Raji (cell line): Measurements from ENCODE around the gene NEGR1.

ENCODE experiments used
- POLR2A ChIP-seq: IDR thresholded peaks from 2 replicates; pipeline ENCODE4 v1.6.1; 2011; ENCODE audit warnings: low read depth, low read length, control low read depth; ENCODE audit not compliant: insufficient read depth

The NEGR1 gene

GRCh38 chr1:71967670-71968069, 314.7 kb downstream of the NEGR1 start:
- TF ChIP-seq POLR2A: no peak

GRCh38 chr1:71964188-71964587, 318.2 kb downstream of the NEGR1 start:
- TF ChIP-seq POLR2A: no peak

GRCh38 chr1:71956613-71957285, 325.6 kb downstream of the NEGR1 start:
- TF ChIP-seq POLR2A: no peak

DNA sequence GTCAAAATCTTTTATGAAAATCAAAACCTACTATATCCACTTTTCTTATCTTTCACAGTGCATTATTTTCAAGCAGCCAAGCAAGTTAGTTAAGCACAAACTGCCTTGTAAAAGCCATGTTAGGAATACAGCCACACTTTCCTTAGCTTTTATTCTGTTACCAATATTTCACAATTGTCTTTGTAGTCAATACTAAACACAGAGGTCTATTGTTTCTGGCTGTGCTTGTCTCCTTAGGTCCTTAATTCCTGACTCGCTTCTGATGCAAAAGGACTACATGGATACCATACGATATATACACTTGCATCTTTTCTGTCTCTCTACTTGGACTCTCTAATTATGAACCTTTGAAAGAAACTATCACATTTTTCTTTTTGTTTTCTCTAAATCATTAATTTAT, 331.8 kb downstream of the NEGR1 start:
- TF ChIP-seq POLR2A: no peak

- no peak for TF ChIP-seq POLR2A
Measured at GRCh38 chr1:71949681-71950080, 332.7 kb downstream of the NEGR1 start.

GRCh38 chr1:71948561-71948960, 333.8 kb downstream of the NEGR1 start:
- TF ChIP-seq POLR2A: no peak

DNA sequence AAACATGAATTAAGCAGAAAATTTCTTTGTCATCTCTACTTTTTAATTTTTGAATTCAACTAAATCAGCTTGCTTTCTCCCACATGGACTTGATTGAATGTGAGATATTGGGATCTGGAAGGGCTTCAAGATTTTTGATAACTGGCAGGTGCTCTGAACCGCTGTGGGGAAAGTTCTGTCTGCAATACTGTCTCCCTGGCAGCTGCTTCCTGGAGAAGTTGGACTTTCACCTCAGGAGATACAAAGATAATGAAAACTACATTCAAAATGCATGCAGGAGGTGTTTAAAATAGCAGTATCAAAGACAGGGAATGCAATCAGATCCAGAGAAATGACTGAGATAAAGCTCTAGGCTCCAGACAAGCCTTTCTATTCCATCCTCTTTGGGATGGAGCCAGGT, 338.3 kb downstream of the NEGR1 start:
- no peak for TF ChIP-seq POLR2A

DNA sequence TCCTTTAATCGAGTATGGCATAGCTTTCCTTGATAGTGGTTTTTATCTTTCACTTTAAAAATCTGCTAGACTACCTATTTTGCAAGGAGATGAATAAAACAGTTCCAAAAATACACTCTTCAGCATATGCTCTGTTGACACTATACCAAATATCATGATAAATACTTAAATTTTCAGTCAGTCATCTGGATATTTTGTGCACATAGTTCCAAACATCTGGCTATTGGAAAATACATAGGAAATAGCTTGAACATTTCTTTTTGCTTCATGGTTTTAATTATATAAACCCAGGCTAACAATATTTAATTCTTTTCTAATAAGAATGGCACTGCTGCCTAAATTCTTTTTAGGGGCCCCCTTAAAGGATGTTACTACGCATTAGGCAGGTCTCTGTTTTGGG, 342.1 kb downstream of the NEGR1 start:
- TF ChIP-seq POLR2A: no peak

- TF ChIP-seq POLR2A: no peak
Measured at GRCh38 chr1:71930511-71930910, 351.8 kb downstream of the NEGR1 start.

DNA sequence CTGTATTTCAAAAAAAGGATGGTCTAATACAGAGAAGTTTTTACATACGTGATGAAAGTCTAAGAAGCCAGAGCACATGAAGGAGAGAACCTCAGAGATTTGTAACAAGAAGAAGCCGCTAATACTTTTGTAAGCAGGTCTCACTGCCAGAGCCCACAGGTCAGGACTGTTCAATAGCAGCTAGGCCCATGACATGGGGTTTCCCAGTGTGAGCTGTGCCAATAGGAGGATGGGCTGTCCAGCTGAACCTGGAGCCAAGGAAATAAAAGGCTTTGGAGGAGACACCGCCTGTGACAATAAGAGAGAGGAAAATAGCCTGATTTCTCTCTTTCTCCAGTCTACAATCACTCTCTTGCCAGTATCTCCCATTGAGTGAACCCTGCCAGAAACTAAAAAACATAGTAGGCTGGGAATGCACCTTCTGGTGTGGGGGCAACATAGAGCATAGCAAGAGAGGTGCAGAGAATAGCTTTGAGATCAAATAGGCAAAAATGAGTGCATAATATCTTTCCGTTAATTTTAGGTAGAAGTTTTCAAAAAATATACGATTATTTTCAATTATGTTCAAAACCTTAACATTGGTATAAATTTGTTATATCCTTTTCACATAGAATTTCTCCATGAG, 360.3 kb downstream of the NEGR1 start:
- no peak for TF ChIP-seq POLR2A

DNA sequence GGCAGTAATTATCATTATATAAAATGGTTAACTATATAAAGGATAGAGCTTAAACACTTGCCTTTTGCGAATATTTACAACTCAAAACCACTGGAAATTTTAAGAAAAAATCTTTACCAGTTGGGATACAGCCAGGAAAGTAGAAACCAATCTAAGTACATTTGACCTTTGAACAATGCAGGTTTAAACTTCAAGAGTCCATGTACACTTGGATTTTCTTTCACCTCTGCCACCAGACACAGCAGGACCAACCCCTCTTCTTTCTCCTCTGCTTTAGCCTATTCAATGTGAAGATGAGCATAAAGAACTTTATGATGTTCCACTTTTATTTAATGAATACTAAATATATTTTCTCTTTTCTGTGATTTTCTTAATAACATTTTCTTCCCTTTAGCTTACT, 361.1 kb downstream of the NEGR1 start:
- no peak for TF ChIP-seq POLR2A

DNA sequence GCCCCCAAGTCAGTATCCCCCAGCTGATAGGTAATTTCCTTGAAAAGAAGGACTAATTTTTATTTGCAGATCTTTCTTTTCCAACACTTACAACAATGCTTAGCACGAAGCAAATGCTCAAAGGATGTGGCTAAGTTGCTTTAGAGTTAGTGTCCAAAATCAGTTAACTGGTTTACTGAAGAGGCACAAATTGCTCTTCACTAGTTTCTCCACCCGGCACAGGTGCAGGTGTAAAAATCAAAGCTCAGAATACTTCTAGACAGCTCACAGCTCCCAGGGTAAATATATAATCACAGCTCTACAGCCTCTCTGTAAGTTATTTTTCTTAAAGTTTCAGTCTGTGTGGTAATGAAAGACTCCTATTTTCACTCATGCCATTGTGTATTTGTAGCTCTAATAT, 361.8 kb downstream of the NEGR1 start:
- TF ChIP-seq POLR2A: no peak

DNA sequence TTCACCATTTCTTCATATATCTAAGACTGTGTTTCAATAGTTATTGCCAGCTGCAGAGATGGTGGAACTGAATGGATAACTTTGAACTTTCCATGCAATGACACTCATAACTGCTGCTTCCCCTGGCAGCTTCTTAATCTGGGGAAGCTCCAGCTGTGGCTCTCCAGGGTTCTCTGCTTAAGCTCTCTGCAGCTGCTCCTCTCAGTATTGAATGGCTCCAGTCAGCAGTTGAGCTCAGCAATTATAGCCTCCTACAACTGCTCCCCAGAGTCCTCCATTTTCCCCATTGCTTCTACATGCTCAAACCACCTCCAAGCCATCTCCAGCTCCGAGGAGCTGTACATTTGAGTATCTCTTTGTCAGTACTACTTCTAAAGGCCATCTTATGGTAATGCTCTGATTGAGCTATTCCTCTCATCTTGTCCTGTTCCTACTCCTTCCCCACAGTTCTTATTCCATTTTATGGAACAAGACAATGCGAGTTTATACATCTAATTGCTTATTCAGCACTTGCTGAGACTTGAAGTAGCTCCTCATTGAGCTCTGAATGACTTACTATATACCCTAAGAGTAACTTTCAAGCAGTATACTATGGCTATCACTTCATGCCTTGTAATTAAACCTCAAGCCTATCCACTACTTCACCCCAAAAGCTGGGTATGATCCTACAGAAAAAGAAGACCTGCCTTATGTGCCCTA, 362.4 kb downstream of the NEGR1 start:
- TF ChIP-seq POLR2A: no peak

- TF ChIP-seq POLR2A: no peak
Measured at GRCh38 chr1:71918630-71919029, 363.7 kb downstream of the NEGR1 start.

GRCh38 chr1:71916894-71917293, 365.4 kb downstream of the NEGR1 start:
- TF ChIP-seq POLR2A: no peak

- TF ChIP-seq POLR2A: no peak
Measured at GRCh38 chr1:71914626-71915025, 367.7 kb downstream of the NEGR1 start.
